Endodermal cell (in vitro differentiated cells): ENCODE results near the gene ARFGEF3. TPM values are rescaled to one million over a fixed set of nuclear protein-coding genes. Genes with fewer than 3 reads are reported as not detected.

Source experiments
- DNase-seq: peaks from one replicate; pipeline ENCODE4 v3.0.0-alpha.2; 2017
- H3K27ac ChIP-seq: 2 replicates; pipeline ENCODE4 v1.5.1; 2013; ENCODE audit warnings: mild to moderate bottlenecking, low read depth, low read length, moderate library complexity
- H3K27me3 ChIP-seq: 2 replicates; pipeline ENCODE4 v1.6.1; 2013; ENCODE audit warnings: mild to moderate bottlenecking, low read length, moderate library complexity; ENCODE audit not compliant: insufficient read depth, control insufficient read depth, poor library complexity, severe bottlenecking
- H3K36me3 ChIP-seq: 2 replicates; pipeline ENCODE4 v1.7.0; 2013; ENCODE audit warnings: mild to moderate bottlenecking, low read length, moderate library complexity; ENCODE audit not compliant: control insufficient read depth, insufficient read depth
- H3K4me1 ChIP-seq: one replicate; pipeline ENCODE4 v1.7.0; 2013; ENCODE audit warnings: low read length; ENCODE audit not compliant: control insufficient read depth, insufficient read depth
- H3K4me3 ChIP-seq: 2 replicates; pipeline ENCODE4 v1.5.1; 2013; ENCODE audit warnings: mild to moderate bottlenecking, low read length, moderate library complexity
- H3K9ac ChIP-seq: 2 replicates; pipeline ENCODE4 v1.6.1; 2013; ENCODE audit warnings: mild to moderate bottlenecking, low read length, moderate library complexity; ENCODE audit not compliant: poor library complexity, severe bottlenecking; ENCODE audit errors: extremely low read depth
- H3K9me3 ChIP-seq: 2 replicates; pipeline ENCODE4 v1.6.1; 2013; ENCODE audit warnings: mild to moderate bottlenecking, low read length, moderate library complexity; ENCODE audit not compliant: control insufficient read depth
- H3K27ac Mint-ChIP-seq: 2 replicates; pipeline ENCODE4 v1.8.0; 2020; ENCODE audit warnings: mixed read lengths
- H3K27me3 Mint-ChIP-seq: 2 replicates; pipeline ENCODE4 v1.8.0; 2021; ENCODE audit warnings: mild to moderate bottlenecking, mixed read lengths; ENCODE audit not compliant: insufficient read depth
- H3K36me3 Mint-ChIP-seq: 2 replicates; pipeline ENCODE4 v1.8.0; 2020; ENCODE audit warnings: low read depth, mixed read lengths
- H3K4me1 Mint-ChIP-seq: 2 replicates; pipeline ENCODE4 v1.8.0; 2020; ENCODE audit warnings: mixed read lengths
- H3K4me3 Mint-ChIP-seq: 2 replicates; pipeline ENCODE4 v1.8.0; 2020; ENCODE audit warnings: mild to moderate bottlenecking, moderate library complexity, mixed read lengths
- H3K9me3 Mint-ChIP-seq: 2 replicates; pipeline ENCODE4 v1.8.0; 2020; ENCODE audit warnings: mild to moderate bottlenecking, mixed read lengths
- CTCF ChIP-seq: fragments of 200-600 bp; sonication (generic); conservative IDR thresholded peaks from 2 replicates; pipeline ENCODE4 v1.5.0; 2021; ENCODE audit warnings: antibody characterized with exemption, mild to moderate bottlenecking
- WGBS, 2 experiments: methylation state at CpG; one replicate each; pipeline versions ENCODE4 v1.1.5 to v1.1.7; 2013; ENCODE audit warnings: missing lambda C conversion rate in 2 of 2, mixed read lengths in 1 of 2; ENCODE audit not compliant: insufficient coverage in 1 of 2, insufficient read length in 1 of 2; 5-methylcytosine and 5-hydroxymethylcytosine counted together
- total RNA-seq, 2 donors: library from RNA; stranded (reverse); fragmentation: NEBNext Ultra II Directional in 1 of 2; extraction: Animal tissue kit (Norgen Biotek cat#: 25700) in 1 of 2; gene quantifications; 2 replicates in 1 of 2; 3 replicates in 1 of 2; pipeline ENCODE4 v1.2.1, GENCODE V29; 2021

The ARFGEF3 gene
- total RNA-seq, 2 donors from 2014 or later = 10.9 to 14.3 TPM

DNA sequence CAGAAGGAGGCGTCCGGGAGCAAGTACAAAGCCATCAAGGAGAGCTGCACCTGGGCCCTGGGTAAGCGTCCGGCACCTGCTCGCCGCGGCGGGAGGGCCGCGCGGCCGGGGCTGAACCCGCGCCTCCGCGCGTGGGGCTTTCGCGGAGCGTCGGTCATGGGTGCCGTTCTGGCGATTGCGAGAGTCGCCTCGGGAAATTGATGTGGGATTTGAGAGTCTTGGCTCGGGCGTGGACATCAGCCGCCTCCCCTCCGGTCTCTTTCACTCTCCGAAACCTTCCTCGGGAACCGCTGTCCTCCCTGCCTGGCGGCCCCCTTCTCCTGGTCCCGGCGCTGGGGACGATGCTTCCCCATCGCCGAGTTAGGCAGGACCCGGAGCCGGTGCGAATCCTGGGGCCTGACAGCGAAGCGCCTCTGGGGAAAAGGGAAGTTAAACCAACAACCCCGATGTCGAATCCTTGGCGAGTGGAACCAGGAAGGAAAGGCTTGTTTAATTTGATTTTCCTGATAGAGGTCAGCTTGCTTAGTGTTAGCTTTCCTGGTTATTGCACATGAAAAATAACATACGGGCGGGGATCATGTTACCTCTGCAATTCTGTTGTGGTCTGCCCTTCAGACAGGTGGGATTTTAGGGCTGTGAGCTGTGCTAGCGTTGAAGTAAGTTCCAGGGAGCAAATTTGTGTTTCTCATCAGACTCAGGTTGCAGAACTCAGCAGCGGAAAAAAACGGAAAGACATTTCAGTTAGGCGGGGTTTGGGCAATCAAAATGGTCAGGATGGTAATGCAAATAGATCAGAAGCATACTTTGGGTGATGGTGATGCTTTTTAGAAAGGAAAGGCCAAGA is 594 bp downstream of the ARFGEF3 start:
- Histone ChIP-seq H3K9ac (peak overlapping the region; percentile 67), H3K9me3 (no peaks in the 10 kb centered on the region), H3K27ac (no peak overlapping the region), H3K4me3 (peak overlapping the region; percentile 96), H3K27me3 (peaks cover 16% of the 10 kb centered on the region), H3K4me1 (no peaks in the 10 kb centered on the region), H3K36me3 (no peaks in the 10 kb centered on the region)
- Mint-ChIP-seq H3K27ac (no peak overlapping the region), H3K4me3 (peak overlapping the region; percentile 61), H3K4me1 (peaks cover 18% of the 10 kb centered on the region), H3K36me3 (no peaks in the 10 kb centered on the region), H3K27me3 (peaks cover 32% of the 10 kb centered on the region), H3K9me3 (no peaks in the 10 kb centered on the region)
- DNase-seq = peak; percentile 73
- WGBS, 2 experiments = 2 to 6% methylated on average over 24 to 53 of the region's 53 CpGs
- no peak for TF ChIP-seq CTCF

DNA sequence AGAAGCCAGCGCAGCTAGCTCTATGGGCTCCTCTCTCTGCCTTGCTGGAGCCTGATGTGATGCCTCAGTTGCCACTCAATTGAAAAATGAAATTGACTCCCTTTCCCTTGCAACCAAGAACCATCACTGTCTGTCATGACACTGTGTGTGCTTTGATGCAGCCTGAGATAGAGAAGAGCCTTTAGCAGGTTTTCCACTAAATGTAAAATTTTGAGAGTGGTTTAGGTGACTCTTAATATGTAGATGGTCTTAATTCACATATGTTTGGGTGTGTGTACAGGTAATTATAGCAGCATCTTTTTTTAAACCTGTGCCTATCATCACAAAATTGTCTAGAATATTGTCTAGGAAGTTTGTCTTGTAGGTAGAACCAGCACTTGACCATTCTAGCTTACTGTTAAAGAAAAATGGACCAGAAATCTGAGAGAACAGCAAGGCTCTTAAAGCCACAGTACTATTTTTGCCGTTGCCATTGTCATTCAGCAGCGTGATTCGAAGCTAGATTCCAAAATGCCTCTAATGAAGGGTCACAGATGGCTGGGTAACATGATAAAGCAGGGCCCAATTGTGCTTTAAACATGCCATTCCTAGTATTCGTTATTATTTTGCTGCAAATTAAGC is 1.3 kb downstream of the ARFGEF3 start:
- Mint-ChIP-seq H3K27me3 (peaks cover 32% of the 10 kb centered on the region), H3K4me1 (peaks cover 18% of the 10 kb centered on the region), H3K9me3 (no peaks in the 10 kb centered on the region), H3K27ac (no peak overlapping the region), H3K4me3 (peak overlapping the region; percentile 61), H3K36me3 (no peaks in the 10 kb centered on the region)
- no peaks in the 10 kb centered on the region for H3K4me1 ChIP-seq
- 50 to 59% methylated on average over 3 to 5 of the region's 5 CpGs for WGBS, 2 experiments
- H3K27ac ChIP-seq = no peak overlapping the region
- H3K27me3 ChIP-seq = peaks cover 16% of the 10 kb centered on the region
- peak; percentile 27 for DNase-seq
- no peaks in the 10 kb centered on the region for H3K36me3 ChIP-seq
- TF ChIP-seq CTCF = no peak
- H3K4me3 ChIP-seq = peak overlapping the region; percentile 96
- H3K9ac ChIP-seq = no peak overlapping the region
- no peaks in the 10 kb centered on the region for H3K9me3 ChIP-seq

- peaks cover 8% of the 10 kb centered on the region for H3K36me3 ChIP-seq
- no peak overlapping the region for H3K4me3 ChIP-seq
- H3K4me1 ChIP-seq = no peaks in the 10 kb centered on the region
- no peak overlapping the region for H3K9ac ChIP-seq
- 83 to 94% methylated on average over 1 to 2 of the region's 2 CpGs for WGBS, 2 experiments
- peaks cover 16% of the 10 kb centered on the region for H3K9me3 ChIP-seq
- H3K27ac Mint-ChIP-seq = no peak overlapping the region
- H3K4me1 Mint-ChIP-seq = peaks cover 4% of the 10 kb centered on the region
- no peak overlapping the region for H3K27ac ChIP-seq
- H3K4me3 Mint-ChIP-seq = no peak overlapping the region
- no peaks in the 10 kb centered on the region for H3K27me3 Mint-ChIP-seq
- TF ChIP-seq CTCF = no peak
- H3K36me3 Mint-ChIP-seq = peaks cover 24% of the 10 kb centered on the region
- peaks cover 24% of the 10 kb centered on the region for H3K9me3 Mint-ChIP-seq
- no peak for DNase-seq
- no peaks in the 10 kb centered on the region for H3K27me3 ChIP-seq
Observed at GRCh38 chr6:138175596-138175995, 13.9 kb downstream of the ARFGEF3 start.
